Stimulated activated effector memory CD8-positive, alpha-beta T cell treated with anti-CD3 and anti-CD28 coated beads, Interleukin-12 subunit alpha, Interleukin-12 subunit beta, amount 100 ng/mL, for 72 hours (primary cell): ENCODE measurements around the gene NXPH3.
A peak's percentile ranks its signal among the peaks of the same experiment; 100 is the strongest.

Experiments used
- ATAC-seq: fragments of 150-1000 bp; cut with Tn5 transposase; 2 replicates; pipeline ENCODE4 v1.10.0; 2021
- DNase-seq, 2 donors: peaks; one replicate each; pipeline ENCODE4 v3.0.0; 2021 to 2022; ENCODE audit warnings: low spot score in 2 of 2
- H3K27ac Mint-ChIP-seq: one replicate; pipeline ENCODE4 v1.8.0; 2022; ENCODE audit warnings: mild to moderate bottlenecking, mixed read lengths
- H3K36me3 Mint-ChIP-seq: one replicate; pipeline ENCODE4 v1.8.0; 2022; ENCODE audit warnings: mild to moderate bottlenecking, mixed read lengths
- H3K4me1 Mint-ChIP-seq: one replicate; pipeline ENCODE4 v1.8.0; 2022; ENCODE audit warnings: mixed read lengths
- H3K4me3 Mint-ChIP-seq: one replicate; pipeline ENCODE4 v1.8.0; 2022; ENCODE audit warnings: mild to moderate bottlenecking, mixed read lengths
- H3K9me3 Mint-ChIP-seq: one replicate; pipeline ENCODE4 v1.8.0; 2022; ENCODE audit warnings: mixed read lengths

Gene NXPH3

GRCh38 chr17:49588726-49589576 lies 13.3 kb downstream of the NXPH3 start:
- no peak overlapping the region for H3K4me3 Mint-ChIP-seq
- peak overlapping the region; percentile 23 for H3K27ac Mint-ChIP-seq
- no peak for ATAC-seq
- no peak for DNase-seq
- H3K4me1 Mint-ChIP-seq = no peaks in the 10 kb centered on the region
- H3K36me3 Mint-ChIP-seq = peaks cover 17% of the 10 kb centered on the region
- H3K9me3 Mint-ChIP-seq = no peaks in the 10 kb centered on the region

GRCh38 chr17:49589577-49589927 lies 13.9 kb downstream of the NXPH3 start:
- no peak for ATAC-seq
- no peak for DNase-seq
- Mint-ChIP-seq H3K27ac (peak overlapping the region; percentile 8), H3K4me3 (no peak overlapping the region), H3K9me3 (no peaks in the 10 kb centered on the region), H3K4me1 (no peaks in the 10 kb centered on the region), H3K36me3 (peaks cover 22% of the 10 kb centered on the region)

- Mint-ChIP-seq H3K4me1 (no peaks in the 10 kb centered on the region), H3K36me3 (peaks cover 31% of the 10 kb centered on the region), H3K9me3 (no peaks in the 10 kb centered on the region), H3K27ac (no peak overlapping the region), H3K4me3 (no peak overlapping the region)
- ATAC-seq (no peak), DNase-seq (no peak)
These were observed 15.2 kb downstream of the NXPH3 start for GRCh38 chr17:49590874-49591273.

- Mint-ChIP-seq H3K27ac (no peak overlapping the region), H3K9me3 (no peaks in the 10 kb centered on the region), H3K4me3 (no peak overlapping the region), H3K4me1 (no peaks in the 10 kb centered on the region), H3K36me3 (peaks cover 45% of the 10 kb centered on the region)
- ATAC-seq (no peak), DNase-seq (no peak)
These were observed 16.6 kb downstream of the NXPH3 start for GRCh38 chr17:49592263-49592662.

- Mint-ChIP-seq H3K4me3 (no peak overlapping the region), H3K27ac (no peak overlapping the region), H3K9me3 (no peaks in the 10 kb centered on the region), H3K4me1 (no peaks in the 10 kb centered on the region), H3K36me3 (peaks cover 76% of the 10 kb centered on the region)
- DNase-seq (no peak), ATAC-seq (no peak)
These were observed 19.7 kb downstream of the NXPH3 start for GRCh38 chr17:49595328-49595727.

- no peak overlapping the region for H3K4me3 Mint-ChIP-seq
- peak overlapping the region; percentile 64 for H3K27ac Mint-ChIP-seq
- no peaks in the 10 kb centered on the region for H3K9me3 Mint-ChIP-seq
- peaks cover 82% of the 10 kb centered on the region for H3K36me3 Mint-ChIP-seq
- DNase-seq (no peak), ATAC-seq (no peak)
- no peaks in the 10 kb centered on the region for H3K4me1 Mint-ChIP-seq
These were observed 20.3 kb downstream of the NXPH3 start for GRCh38 chr17:49595980-49596379.

- DNase-seq (no peak), ATAC-seq (no peak)
- Mint-ChIP-seq H3K4me3 (no peak overlapping the region), H3K9me3 (no peaks in the 10 kb centered on the region), H3K4me1 (no peaks in the 10 kb centered on the region), H3K27ac (peak overlapping the region; percentile 64), H3K36me3 (peaks cover 90% of the 10 kb centered on the region)
These were observed 21.1 kb downstream of the NXPH3 start for GRCh38 chr17:49596613-49597244.

GRCh38 chr17:49597436-49597835 lies 21.8 kb downstream of the NXPH3 start:
- Mint-ChIP-seq H3K9me3 (no peaks in the 10 kb centered on the region), H3K27ac (peak overlapping the region; percentile 64), H3K4me3 (no peak overlapping the region), H3K4me1 (no peaks in the 10 kb centered on the region), H3K36me3 (peaks cover 92% of the 10 kb centered on the region)
- ATAC-seq (no peak), DNase-seq (no peak)

- ATAC-seq (no peak), DNase-seq (no peak)
- H3K9me3 Mint-ChIP-seq = no peaks in the 10 kb centered on the region
- H3K4me3 Mint-ChIP-seq = no peak overlapping the region
- H3K27ac Mint-ChIP-seq = no peak overlapping the region
- peaks cover 92% of the 10 kb centered on the region for H3K36me3 Mint-ChIP-seq
- no peaks in the 10 kb centered on the region for H3K4me1 Mint-ChIP-seq
These were observed 22.4 kb downstream of the NXPH3 start for GRCh38 chr17:49597928-49598655.

GRCh38 chr17:49598918-49599317 lies 23.2 kb downstream of the NXPH3 start:
- peaks cover 94% of the 10 kb centered on the region for H3K36me3 Mint-ChIP-seq
- no peak overlapping the region for H3K27ac Mint-ChIP-seq
- DNase-seq (no peak), ATAC-seq (no peak)
- no peaks in the 10 kb centered on the region for H3K4me1 Mint-ChIP-seq
- no peak overlapping the region for H3K4me3 Mint-ChIP-seq
- H3K9me3 Mint-ChIP-seq = no peaks in the 10 kb centered on the region

- Mint-ChIP-seq H3K9me3 (no peaks in the 10 kb centered on the region), H3K4me3 (no peak overlapping the region), H3K4me1 (no peaks in the 10 kb centered on the region), H3K36me3 (peaks cover 100% of the 10 kb centered on the region), H3K27ac (no peak overlapping the region)
- ATAC-seq (no peak), DNase-seq (no peak)
These were observed 25.3 kb downstream of the NXPH3 start for GRCh38 chr17:49600949-49601348.

- Mint-ChIP-seq H3K27ac (peak overlapping the region; percentile 1), H3K4me1 (no peaks in the 10 kb centered on the region), H3K36me3 (peaks cover 100% of the 10 kb centered on the region), H3K4me3 (no peak overlapping the region), H3K9me3 (no peaks in the 10 kb centered on the region)
- DNase-seq (no peak), ATAC-seq (no peak)
These were observed 27.1 kb downstream of the NXPH3 start for GRCh38 chr17:49602783-49603182.

GRCh38 chr17:49603238-49603637 lies 27.6 kb downstream of the NXPH3 start:
- no peaks in the 10 kb centered on the region for H3K4me1 Mint-ChIP-seq
- no peaks in the 10 kb centered on the region for H3K9me3 Mint-ChIP-seq
- no peak overlapping the region for H3K4me3 Mint-ChIP-seq
- ATAC-seq (no peak), DNase-seq (no peak)
- peak overlapping the region; percentile 1 for H3K27ac Mint-ChIP-seq
- peaks cover 99% of the 10 kb centered on the region for H3K36me3 Mint-ChIP-seq

GRCh38 chr17:49603720-49604119 lies 28.0 kb downstream of the NXPH3 start:
- H3K9me3 Mint-ChIP-seq = no peaks in the 10 kb centered on the region

GRCh38 chr17:49604314-49604869 lies 28.7 kb downstream of the NXPH3 start:
- H3K36me3 Mint-ChIP-seq = peaks cover 99% of the 10 kb centered on the region
- no peak overlapping the region for H3K27ac Mint-ChIP-seq
- H3K9me3 Mint-ChIP-seq = no peaks in the 10 kb centered on the region
- no peak for DNase-seq
- H3K4me3 Mint-ChIP-seq = no peak overlapping the region
- H3K4me1 Mint-ChIP-seq = no peaks in the 10 kb centered on the region
- ATAC-seq = no peak

More at GRCh38 chr17:49603720-49604119, 28.0 kb downstream of the NXPH3 start:
- no peak overlapping the region for H3K4me3 Mint-ChIP-seq
- ATAC-seq (no peak), DNase-seq (no peak)
- H3K36me3 Mint-ChIP-seq = peaks cover 99% of the 10 kb centered on the region
- H3K4me1 Mint-ChIP-seq = no peaks in the 10 kb centered on the region
- H3K27ac Mint-ChIP-seq = no peak overlapping the region
